Measurements from ENCODE around the gene MECP2.

- TF ChIP-seq CTCF (conservative IDR thresholded peaks at IDR 0.05 in 1 of 2, IDR thresholded peaks at IDR 0.05 in 1 of 2; ENCODE audit: low read depth in 1 of 2, low read length in 2 of 2) (no peak), EZH2 (IDR thresholded peaks at IDR 0.05; ENCODE audit: low read length, missing control alignments) (no peak)
These were observed 41.3 kb upstream of the MECP2 start for GRCh38 chrX:154138857-154139256.

Data from fibroblast of lung (primary cell).